K562 (cell line): Measurements from ENCODE around the gene SSBP1. TPM values are rescaled to one million over a fixed set of nuclear protein-coding genes. Genes with fewer than 3 reads are reported as not detected.

ENCODE experiments used
- ASH1L ChIP-seq: fragments of 450-650 bp; IDR thresholded peaks from 2 replicates; pipeline ENCODE4 v1.6.1; 2018; ENCODE audit warnings: borderline replicate concordance, mild to moderate bottlenecking, low read depth; ENCODE audit not compliant: partially characterized antibody
- ESRRB ChIP-seq: fragments of 250-450 bp; sonication (Bioruptor Pico); IDR thresholded peaks from 2 replicates; pipeline ENCODE4 v1.5.0; 2020; ENCODE audit warnings: mild to moderate bottlenecking, moderate library complexity, borderline replicate concordance
- GTF2B ChIP-seq: IDR thresholded peaks from 2 replicates; pipeline ENCODE4 v1.6.1; 2011; ENCODE audit not compliant: insufficient read length; ENCODE audit errors: extremely low read depth
- KLF1 ChIP-seq: fragments of 450-650 bp; IDR thresholded peaks from 2 replicates; pipeline ENCODE4 v1.6.1; 2016; ENCODE audit warnings: missing genetic modification characterization, missing compliant biosample characterization
- MTF1 ChIP-seq: fragments of 250-450 bp; sonication (Bioruptor Pico); IDR thresholded peaks from 2 replicates; pipeline ENCODE4 v1.9.0; 2021; ENCODE audit warnings: moderate library complexity, mild to moderate bottlenecking, inconsistent platforms, borderline replicate concordance
- NCOA2 ChIP-seq, 2 experiments: fragments of 450-650 bp; IDR thresholded peaks; 2 replicates each; pipeline ENCODE4 v1.6.1; 2018; ENCODE audit warnings: mild to moderate bottlenecking in 2 of 2, moderate library complexity in 1 of 2; ENCODE audit not compliant: partially characterized antibody in 2 of 2
- TAF7 ChIP-seq: fragments of 450-650 bp; IDR thresholded peaks from 2 replicates; pipeline ENCODE4 v1.6.1; 2016; ENCODE audit warnings: missing genetic modification characterization, missing compliant biosample characterization
- TFAM ChIP-seq: fragments of 250-450 bp; sonication (Bioruptor Pico); conservative IDR thresholded peaks from 2 replicates; pipeline ENCODE4 v1.5.0; 2021; ENCODE audit warnings: mild to moderate bottlenecking, moderate library complexity
- TSC22D4 ChIP-seq: fragments of 450-650 bp; IDR thresholded peaks from 2 replicates; pipeline ENCODE4 v1.6.1; 2016; ENCODE audit warnings: missing genetic modification characterization, missing biosample characterization, control low read depth
- XRCC5 ChIP-seq: fragments of 200-400 bp; formaldehyde crosslinking; IDR thresholded peaks from 2 replicates; pipeline ENCODE4 v1.6.1; 2017; ENCODE audit warnings: low read depth, mild to moderate bottlenecking, low read length
- ZNF395 ChIP-seq: fragments of 200-800 bp; sonication (Bioruptor generic); IDR thresholded peaks from 2 replicates; pipeline ENCODE4 v1.6.1; 2017; ENCODE audit warnings: missing genetic modification characterization, missing compliant biosample characterization
- ZNF41 ChIP-seq: fragments of 250-450 bp; sonication (Bioruptor Pico); conservative IDR thresholded peaks from 2 replicates; pipeline ENCODE4 v1.4.0; 2020; ENCODE audit warnings: mild to moderate bottlenecking
- ZNF431 ChIP-seq: sonication (generic); formaldehyde crosslinking; IDR thresholded peaks from 2 replicates; pipeline ENCODE4 v1.8.0; 2022; ENCODE audit warnings: mild to moderate bottlenecking, missing genetic modification reagents
- ZNF436 ChIP-seq: fragments of 250-450, 450-650 bp; sonication (Bioruptor Pico); formaldehyde crosslinking; IDR thresholded peaks from 2 replicates; pipeline ENCODE4 v1.7.0; 2020; ENCODE audit warnings: mild to moderate bottlenecking
- ZNF561 ChIP-seq: fragments of 450-650 bp; formaldehyde crosslinking; conservative IDR thresholded peaks from 2 replicates; pipeline ENCODE4 v1.4.0; 2020; ENCODE audit warnings: mild to moderate bottlenecking, moderate library complexity
- ZNF830 ChIP-seq: fragments of 250-450 bp; sonication (Bioruptor Pico); IDR thresholded peaks from 2 replicates; pipeline ENCODE4 v1.5.0; 2021; ENCODE audit warnings: mild to moderate bottlenecking
- polyA plus RNA-seq, 8 experiments: library from polyadenylated mRNA; depleted of rRNA in 4 of 8; stranded (reverse) in 5 of 8; unstranded in 3 of 8; fragments of >200 nt; fragmentation: Nextera tagmentation in 2 of 8; fragmentation: Illumina TruSeq in 1 of 8; extraction: Ambion mirVana in 2 of 8; extraction: Trizol in 1 of 8; gene quantifications; 2 replicates each; pipeline versions ENCODE4 v1.2.1 to v1.2.3, GENCODE V29; 2011 to 2014; ENCODE audit warnings: inconsistent platforms in 1 of 8, missing spikeins in 1 of 8
- total RNA-seq, 7 experiments: library from RNA; depleted of rRNA in 6 of 7; stranded (reverse); fragments of >200 nt in 6 of 7; fragmentation: Illumina TruSeq in 2 of 7; extraction: Trizol in 2 of 7; gene quantifications; 2 replicates each; pipeline versions ENCODE4 v1.2.1 to v1.2.3, GENCODE V29; 2011 to 2021; ENCODE audit warnings: low replicate concordance in 1 of 7
- TF ChIP-seq, protein P1 (sequence below): fragments of 450-650 bp; formaldehyde crosslinking; IDR thresholded peaks from 2 replicates; pipeline ENCODE4 v1.4.0; 2022; ENCODE audit warnings: mild to moderate bottlenecking, moderate library complexity
- TF ChIP-seq, protein P2 (sequence below), 3 experiments: fragments of 200-800 bp in 1 of 3; sonication (Bioruptor generic) in 1 of 3; sonication (generic) in 1 of 3; formaldehyde crosslinking in 1 of 3; IDR thresholded peaks; 2 replicates each; pipeline versions ENCODE4 v1.6.1 to v1.8.0; 2016 to 2022; ENCODE audit warnings: mild to moderate bottlenecking in 2 of 3, missing compliant biosample characterization in 2 of 3, missing genetic modification characterization in 2 of 3, missing genetic modification reagents in 1 of 3
- TF ChIP-seq, protein P3 (sequence below), 2 experiments: fragments of 150-350 bp in 1 of 2; IDR thresholded peaks; 2 replicates each; pipeline ENCODE4 v1.6.1; 2012 to 2016; ENCODE audit warnings: low read depth in 2 of 2, low read length in 2 of 2, mild to moderate bottlenecking in 1 of 2, moderate library complexity in 1 of 2

The SSBP1 gene
- total and polyA plus RNA-seq, 9 of the 15 experiments (the other 6 are each of a cell fraction or from before 2014, with no cell fraction given) = 404 to 1,996 (median 835) TPM

DNA sequence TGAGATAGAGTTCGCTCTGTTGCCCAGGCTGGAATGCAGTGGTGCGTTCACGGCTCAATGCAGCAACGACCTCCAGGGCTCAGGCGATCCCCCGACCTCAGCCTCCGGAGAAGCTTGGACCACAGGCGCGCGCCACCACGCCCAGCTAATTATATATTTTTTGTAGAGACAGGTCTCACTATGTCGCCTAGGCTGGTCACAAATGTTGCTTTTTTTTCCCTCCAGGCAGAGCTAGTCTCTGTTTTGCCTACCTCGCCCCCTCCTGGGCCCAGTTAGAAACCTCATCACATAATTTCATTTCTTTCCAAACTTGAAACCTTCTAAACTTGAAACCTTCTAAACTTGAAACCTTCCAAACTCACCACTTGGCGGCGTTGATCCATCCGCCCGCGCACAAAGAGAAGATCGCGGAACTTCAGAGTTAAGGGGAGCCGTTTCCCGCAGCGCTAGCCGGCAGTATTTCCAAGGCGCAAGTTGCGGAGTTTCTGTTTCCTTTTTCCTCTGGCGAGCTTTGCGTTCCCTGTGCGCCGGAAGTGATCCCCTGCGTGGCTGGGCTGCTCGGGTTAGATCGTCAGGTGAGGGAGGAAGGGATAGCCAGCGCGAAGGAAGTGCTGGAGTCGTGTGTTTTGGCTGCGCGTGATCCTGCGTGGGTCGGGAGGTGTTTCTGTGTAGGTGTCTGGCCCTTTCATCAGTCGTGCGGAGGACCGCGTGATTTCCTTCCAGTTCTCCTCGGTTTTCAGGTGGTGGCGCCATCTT is at the start of gene SSBP1 (continued):
- TF ChIP-seq, protein P1, sequence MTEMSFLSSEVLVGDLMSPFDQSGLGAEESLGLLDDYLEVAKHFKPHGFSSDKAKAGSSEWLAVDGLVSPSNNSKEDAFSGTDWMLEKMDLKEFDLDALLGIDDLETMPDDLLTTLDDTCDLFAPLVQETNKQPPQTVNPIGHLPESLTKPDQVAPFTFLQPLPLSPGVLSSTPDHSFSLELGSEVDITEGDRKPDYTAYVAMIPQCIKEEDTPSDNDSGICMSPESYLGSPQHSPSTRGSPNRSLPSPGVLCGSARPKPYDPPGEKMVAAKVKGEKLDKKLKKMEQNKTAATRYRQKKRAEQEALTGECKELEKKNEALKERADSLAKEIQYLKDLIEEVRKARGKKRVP = peak; percentile 86
- TF ChIP-seq NCOA2 (IDR thresholded peaks at IDR 0.05; ENCODE audit: partially characterized antibody in 2 of 2) = peak in 1 of 2 experiments; percentile 5
- peak; percentile 62 for TF ChIP-seq GTF2B
- peak; percentile 85 for TF ChIP-seq ZNF395
- TF ChIP-seq, protein P2, sequence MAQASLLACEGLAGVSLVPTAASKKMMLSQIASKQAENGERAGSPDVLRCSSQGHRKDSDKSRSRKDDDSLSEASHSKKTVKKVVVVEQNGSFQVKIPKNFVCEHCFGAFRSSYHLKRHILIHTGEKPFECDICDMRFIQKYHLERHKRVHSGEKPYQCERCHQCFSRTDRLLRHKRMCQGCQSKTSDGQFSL (CRISPR knock-in tag; IDR thresholded peaks at IDR 0.05) = no peak
- TF ChIP-seq, protein P2 (tag; IDR thresholded peaks at IDR 0.05) = no peak
- 0 out of 2 replicates have a peak, but pooled peaks have one; percentile 46 for TF ChIP-seq MTF1 (CRISPR knock-in tag)
- TF ChIP-seq ZNF830 (CRISPR knock-in tag) = no peak
- TF ChIP-seq, protein P3, sequence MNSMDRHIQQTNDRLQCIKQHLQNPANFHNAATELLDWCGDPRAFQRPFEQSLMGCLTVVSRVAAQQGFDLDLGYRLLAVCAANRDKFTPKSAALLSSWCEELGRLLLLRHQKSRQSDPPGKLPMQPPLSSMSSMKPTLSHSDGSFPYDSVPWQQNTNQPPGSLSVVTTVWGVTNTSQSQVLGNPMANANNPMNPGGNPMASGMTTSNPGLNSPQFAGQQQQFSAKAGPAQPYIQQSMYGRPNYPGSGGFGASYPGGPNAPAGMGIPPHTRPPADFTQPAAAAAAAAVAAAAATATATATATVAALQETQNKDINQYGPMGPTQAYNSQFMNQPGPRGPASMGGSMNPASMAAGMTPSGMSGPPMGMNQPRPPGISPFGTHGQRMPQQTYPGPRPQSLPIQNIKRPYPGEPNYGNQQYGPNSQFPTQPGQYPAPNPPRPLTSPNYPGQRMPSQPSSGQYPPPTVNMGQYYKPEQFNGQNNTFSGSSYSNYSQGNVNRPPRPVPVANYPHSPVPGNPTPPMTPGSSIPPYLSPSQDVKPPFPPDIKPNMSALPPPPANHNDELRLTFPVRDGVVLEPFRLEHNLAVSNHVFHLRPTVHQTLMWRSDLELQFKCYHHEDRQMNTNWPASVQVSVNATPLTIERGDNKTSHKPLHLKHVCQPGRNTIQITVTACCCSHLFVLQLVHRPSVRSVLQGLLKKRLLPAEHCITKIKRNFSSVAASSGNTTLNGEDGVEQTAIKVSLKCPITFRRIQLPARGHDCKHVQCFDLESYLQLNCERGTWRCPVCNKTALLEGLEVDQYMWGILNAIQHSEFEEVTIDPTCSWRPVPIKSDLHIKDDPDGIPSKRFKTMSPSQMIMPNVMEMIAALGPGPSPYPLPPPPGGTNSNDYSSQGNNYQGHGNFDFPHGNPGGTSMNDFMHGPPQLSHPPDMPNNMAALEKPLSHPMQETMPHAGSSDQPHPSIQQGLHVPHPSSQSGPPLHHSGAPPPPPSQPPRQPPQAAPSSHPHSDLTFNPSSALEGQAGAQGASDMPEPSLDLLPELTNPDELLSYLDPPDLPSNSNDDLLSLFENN (IDR thresholded peaks at IDR 0.05; ENCODE audit: low read depth in 2 of 2, low read length in 2 of 2) = peak; percentile 43 to 80; a peak in 2 of 4 replicates
- peak; percentile 98 for TF ChIP-seq TAF7
- TF ChIP-seq ZNF561 (CRISPR knock-in tag) = no peak
- TF ChIP-seq XRCC5 = peak; percentile 100
- TF ChIP-seq ZNF431 = no peak; the same call in 1 of the 2 replicates
- no peak for TF ChIP-seq TFAM (CRISPR knock-in tag)
- peak; percentile 43; the same call in 1 of the 2 replicates for TF ChIP-seq ZNF436 (CRISPR knock-in tag)
- TF ChIP-seq KLF1 (tag) = no peak
- TF ChIP-seq ASH1L = peak; percentile 75
- TF ChIP-seq ZNF41 (CRISPR knock-in tag) = peak; percentile 80
- no peak for TF ChIP-seq TSC22D4
- TF ChIP-seq ESRRB = no peak
